GM18867 (cell line): Measurements from ENCODE around the gene MYO15A.

Source experiments
- ATAC-seq: cut with Tn5 transposase; IDR thresholded peaks from one replicate; pipeline ENCODE4 v1.9.1; 2021; ENCODE audit warnings: mild to moderate bottlenecking, moderate library complexity; ENCODE audit not compliant: unreplicated experiment

Gene MYO15A

DNA sequence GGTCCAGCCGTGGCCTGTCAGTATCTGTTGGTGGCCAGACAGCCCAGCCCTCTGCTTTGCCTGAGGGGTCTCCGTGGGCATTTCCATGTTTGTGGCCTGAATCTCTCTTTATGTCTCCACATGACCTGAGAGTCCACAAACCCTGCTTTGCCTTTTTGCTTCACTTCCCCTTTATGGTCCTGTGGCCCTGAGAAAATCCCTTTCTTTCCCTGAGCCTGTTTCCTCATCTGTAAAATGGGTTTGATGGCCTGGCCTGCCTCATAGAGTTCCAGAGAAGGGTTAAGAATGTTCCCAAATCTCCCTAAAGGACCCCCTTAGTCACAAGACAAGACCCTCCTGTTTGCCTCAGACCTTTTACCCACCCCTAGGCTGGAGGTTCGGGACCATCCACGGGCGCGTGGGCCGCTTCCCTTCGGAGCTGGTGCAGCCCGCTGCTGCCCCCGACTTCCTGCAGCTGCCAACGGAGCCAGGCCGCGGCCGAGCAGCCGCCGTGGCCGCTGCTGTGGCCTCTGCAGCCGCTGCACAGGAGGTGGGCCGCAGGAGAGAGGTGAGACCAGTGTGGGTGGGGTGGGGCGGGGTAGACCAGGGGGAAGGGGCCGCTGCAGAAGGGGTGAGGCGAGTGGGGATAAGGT lies 48.9 kb downstream of the MYO15A start:
- no peak for ATAC-seq

DNA sequence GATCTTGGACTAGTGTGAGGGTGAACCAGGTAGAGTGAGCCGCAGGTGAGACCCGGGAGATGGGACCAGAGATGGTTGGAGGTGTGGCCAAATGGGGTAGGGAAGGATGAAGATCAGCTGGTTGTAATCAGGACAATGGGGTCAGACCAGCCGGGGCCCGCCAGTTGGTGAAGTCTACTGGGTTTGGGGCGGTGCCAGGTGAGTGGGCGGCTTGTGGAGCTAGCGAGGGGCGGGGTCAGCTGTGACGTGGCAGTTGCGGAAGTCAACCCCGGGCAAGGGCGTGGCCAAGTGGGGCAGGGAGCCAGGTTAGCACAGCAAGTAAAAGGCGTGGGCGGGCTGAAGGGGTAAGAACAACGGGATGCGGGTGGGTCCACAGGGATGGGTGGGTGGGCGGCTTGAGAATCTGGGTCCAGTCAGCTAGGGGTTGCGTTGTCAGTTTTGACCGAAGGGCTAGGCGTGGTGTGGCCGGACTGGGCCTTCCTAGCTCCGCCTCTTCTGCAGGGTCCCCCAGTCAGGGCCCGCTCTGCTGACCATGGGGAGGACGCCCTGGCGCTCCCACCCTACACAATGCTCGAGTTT lies 49.6 kb downstream of the MYO15A start:
- peak; percentile 49 for ATAC-seq

DNA sequence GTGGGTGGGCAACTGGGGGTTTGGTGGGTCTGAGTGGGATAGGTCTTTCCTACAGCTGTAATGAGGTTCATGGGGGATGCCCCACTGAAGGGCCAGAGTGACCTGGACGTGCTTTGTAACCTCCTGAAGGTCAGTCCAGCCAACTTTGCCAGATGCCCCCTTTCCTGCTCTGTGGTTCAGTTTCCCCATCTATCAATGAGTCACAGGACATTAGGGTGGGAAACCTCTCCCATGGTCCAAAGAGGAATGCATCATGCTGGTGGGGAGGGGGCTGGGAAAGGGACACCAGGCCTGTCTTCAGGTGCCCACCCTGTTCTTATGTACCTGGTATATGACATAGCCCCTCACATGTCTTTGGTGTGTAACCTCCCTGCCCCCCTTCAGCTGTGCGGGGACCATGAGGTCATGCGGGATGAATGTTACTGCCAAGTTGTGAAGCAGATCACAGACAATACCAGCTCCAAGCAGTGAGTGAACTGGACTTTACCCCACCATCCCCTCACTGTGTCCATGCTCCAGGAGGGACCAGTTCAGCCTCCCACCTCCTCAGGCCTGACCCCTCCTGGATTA lies 51.1 kb downstream of the MYO15A start:
- ATAC-seq: no peak

DNA sequence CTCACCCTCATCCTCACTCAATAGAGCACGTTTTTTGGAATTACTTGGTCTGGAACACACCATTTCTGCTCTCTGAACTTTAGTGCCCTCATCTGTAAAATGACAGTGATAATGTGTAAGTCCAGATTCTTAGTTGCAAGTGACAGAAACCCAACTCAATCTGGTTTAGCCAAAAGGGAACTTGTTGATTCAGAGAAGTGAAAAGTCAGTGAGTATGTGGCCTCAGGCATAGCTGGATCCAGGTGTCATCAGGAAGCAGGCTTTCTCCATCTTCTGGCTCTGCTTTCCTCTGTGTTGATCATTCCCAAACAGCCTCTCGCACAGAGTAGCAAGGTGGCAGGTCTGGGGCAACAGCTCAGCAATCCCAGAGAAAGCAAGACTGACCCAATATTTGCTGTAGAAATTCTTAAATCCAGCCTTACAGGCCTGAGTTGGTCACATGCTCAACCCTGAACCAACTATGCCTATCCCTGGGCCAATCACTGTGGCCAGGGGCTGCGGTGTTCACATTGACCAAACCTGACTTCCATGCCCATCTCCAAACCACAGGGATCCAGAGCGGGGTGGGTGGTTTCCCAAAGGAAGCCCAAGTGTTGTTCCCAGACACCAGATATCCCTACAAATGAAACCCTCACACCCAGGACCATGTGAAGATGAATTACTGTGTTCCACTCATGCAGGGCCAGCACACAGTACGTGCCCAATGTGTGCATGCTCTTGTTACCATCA lies 51.7 kb downstream of the MYO15A start:
- no peak for ATAC-seq

DNA sequence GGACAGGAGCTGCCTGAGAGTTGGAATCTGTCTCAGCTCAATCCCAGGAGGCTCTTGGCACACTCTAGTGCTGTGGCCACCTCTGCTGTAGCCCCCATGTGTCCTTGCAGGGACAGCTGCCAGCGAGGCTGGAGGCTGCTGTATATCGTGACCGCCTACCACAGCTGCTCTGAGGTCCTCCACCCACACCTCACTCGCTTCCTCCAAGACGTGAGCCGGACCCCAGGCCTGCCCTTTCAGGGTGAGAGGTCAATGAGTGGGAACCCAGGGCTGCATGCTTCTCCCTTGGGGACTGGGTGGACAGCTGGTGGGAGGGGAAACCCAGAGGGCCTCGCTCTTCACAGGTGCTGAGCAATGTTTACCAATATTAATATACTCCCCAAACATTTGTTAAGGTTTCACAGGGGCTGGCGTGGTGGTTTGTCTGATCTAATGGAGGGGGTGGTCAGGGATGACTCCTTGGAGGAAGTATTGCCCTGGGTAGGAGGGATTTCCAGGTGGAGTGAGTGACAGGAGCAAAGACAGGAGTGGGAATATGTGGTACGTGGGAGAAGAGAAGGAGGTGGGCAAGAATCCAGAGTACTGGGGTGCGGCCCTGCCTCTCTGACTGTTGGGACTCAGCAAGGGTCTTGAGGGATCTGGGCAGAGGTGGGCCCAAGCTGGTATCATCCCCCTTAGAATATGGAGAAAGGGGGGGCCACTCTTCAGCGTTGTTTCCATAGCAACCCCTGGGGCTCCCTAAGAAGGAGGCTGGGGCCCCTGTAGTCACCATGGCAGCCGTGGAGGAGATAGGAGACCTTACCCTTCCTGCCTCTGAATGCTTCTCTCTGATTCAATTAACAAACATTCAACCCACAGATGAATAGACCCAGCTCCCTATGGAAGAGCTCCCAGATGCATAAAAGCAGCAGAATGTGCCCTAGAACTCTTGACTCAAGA lies 52.9 kb downstream of the MYO15A start:
- ATAC-seq: no peak

DNA sequence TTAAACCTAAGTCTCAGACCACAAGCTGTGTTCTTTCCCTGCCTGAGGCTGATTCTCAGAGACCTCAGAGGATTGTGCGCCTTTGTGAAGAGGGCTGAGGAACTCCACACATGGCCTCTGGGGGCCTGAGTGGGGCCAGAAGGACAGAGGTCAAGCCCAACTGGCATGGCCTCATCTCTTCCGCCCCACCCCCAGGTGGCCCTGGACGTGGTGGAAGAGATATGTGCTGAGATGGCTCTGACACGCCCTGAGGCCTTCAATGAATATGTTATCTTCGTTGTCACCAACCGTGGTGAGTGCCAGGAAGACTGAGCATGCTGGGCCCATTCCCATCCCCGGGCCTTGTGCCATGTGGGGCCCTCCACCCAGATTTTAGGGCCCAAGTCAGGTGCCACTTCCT lies 55.0 kb downstream of the MYO15A start:
- no peak for ATAC-seq

DNA sequence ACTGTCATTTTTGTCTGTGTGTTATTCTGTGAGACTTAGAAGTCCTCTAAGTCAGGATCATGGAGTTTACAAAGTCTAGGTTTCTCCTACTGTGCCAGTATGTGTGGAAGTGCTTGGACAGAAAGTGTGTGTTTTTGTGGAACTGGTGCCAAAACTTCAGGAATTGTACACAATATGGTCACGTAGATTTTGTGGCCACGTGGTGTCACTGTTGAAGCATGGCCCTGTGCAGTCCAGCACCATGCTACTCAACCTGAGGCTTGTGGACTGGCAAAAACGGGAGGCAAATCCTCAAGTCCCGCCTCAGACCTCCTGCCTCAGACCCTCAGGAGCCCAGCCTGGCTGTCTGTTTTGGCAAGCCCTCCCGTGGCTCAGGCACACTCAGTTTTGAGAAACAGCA lies 58.3 kb downstream of the MYO15A start:
- ATAC-seq: no peak

DNA sequence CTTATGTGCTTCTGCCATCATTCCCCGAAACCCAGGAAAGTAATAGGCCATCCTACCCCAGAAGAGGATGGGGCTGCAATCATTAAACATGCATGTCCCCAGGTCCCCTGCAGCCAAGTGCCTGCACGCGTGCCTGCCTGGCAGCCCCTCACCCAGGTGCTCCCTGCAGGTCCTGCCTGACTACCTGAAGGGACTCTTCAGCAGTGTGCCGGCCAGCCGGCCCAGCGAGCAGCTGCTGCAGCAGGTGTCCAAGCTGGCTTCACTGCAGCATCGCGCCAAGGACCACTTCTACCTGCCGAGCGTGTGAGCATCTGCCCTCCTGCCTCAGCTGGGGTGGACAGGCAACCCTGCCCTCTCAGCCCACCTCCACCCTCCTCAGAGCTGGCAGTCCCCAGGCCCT lies 58.9 kb downstream of the MYO15A start:
- no peak for ATAC-seq

DNA sequence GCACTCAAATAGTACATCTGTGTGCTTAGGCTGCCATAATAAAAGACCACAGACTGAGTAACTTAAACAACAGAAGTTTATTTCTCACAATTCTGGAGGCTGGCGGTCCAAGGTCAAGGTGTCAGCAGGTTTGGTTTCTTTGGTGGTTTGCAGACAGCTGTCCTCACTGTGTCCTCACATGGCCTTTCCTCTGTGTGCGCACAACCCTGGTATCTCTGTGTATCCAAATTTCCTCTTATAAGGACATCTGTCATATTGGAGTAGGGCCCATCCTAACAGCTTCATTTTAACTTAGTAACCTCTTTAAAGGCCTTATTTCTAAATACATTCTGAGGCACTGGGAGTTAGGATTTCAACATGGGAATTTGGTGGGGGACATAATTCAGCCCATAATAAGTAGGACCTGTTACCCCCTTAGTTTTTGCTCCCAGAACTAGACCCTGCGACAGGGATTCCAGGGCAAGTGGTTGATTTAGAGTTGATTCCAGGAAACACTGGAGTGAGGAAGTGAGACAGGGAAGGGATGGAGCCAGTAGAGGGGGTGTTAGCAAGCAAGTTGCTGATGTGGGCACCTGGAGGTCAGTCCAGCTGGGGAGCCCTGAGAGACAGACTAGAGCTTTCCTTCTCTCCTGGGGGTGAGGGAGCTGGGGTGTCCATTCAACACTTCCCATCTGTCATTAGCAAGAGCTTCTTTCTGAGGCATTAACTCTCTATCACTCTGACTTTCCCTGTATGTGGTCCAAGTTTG lies 64.1 kb downstream of the MYO15A start:
- no peak for ATAC-seq

DNA sequence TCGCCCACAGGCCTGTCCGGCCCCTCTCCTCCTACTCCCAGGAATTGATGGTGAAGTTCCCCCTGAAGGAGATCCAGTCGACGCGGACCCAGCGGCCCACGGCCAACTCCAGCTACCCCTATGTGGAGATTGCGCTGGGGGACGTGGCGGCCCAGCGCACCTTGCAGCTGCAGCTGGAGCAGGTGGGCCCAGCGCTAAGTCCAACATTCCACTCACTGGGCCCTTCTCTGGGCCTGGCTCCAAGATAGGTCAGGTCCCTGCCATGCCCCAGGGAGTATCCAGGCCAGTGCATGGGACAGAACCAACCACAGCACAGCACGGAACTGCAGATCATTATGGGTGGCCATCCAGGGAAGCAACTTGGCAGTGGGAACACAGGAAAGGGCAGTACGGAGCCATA lies 65.2 kb downstream of the MYO15A start:
- ATAC-seq: no peak

DNA sequence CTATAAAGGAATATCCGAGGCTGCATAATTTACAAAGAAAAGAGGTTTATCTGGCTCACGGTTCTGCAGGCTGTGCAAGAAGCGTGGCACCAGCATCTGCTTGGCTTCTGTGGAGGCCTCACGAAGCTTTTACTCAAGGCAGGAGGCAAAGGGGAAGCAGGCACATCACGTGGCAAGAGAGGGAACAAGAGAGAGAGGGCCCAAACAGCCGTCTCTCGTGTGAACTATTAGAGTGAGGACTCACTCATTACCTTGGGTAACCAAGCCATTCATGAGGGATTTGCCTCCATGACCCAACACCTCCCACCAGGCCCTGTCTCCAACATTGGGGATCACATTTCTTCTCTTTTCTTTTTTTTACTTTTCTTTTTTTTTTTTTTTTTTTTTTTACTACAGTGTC lies 67.6 kb downstream of the MYO15A start:
- ATAC-seq: no peak

DNA sequence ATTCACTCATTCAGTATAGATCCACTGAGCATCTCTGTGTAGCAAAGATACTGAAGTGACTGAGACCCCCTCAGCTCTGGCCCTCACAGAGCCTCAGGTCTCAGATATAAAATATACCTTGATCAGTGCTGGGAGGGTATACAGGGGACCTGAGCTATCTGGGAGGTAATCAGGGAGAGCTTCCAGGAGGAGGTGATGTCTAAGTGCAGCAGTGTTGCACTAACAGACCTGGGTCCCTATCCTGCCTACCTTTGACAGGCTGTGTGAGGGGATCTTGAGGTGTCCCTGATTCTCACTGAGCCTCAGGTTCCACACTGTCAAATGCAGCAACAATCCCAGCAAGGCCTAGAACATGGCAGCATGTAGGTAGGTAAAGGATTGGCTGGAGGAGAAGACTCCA lies 68.6 kb downstream of the MYO15A start:
- ATAC-seq: no peak

DNA sequence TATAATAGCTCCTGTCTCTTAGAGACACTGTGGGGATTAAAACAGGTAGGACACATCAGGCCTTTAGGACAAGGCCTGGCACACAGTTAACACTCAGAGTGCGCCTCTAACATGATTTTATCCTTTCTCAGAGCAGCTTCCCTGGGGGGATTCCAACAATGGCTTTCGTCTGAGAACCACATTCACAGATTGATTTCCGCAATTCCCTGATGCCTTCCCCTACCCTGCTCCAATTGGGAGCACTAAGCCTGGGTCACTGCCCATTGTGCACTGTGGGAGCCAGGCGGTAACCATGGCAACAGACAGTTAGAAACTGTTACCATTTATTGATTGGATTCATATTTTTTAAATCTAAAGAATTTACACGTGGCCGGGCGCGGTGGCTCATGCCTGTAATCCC lies 69.2 kb downstream of the MYO15A start:
- ATAC-seq: no peak

DNA sequence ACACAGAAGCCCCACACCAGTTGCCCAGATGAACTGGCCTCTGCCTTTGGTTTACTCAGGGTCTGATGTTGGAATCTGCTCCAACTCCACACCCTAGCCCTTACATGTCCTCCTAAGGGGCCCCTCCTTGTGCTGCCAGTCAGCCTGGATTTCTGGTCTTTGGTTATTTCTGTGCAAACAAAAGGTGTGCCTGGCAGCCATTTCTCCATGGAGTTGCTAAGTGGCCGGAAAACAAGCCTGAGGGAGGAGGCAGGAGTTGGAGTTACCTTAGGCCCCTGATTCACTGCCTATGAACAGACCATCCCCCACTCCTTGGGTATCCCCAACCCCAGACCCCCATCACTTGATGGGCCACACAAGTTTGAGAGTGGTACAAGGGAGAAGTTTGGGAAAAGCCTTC lies 70.6 kb downstream of the MYO15A start:
- no peak for ATAC-seq

DNA sequence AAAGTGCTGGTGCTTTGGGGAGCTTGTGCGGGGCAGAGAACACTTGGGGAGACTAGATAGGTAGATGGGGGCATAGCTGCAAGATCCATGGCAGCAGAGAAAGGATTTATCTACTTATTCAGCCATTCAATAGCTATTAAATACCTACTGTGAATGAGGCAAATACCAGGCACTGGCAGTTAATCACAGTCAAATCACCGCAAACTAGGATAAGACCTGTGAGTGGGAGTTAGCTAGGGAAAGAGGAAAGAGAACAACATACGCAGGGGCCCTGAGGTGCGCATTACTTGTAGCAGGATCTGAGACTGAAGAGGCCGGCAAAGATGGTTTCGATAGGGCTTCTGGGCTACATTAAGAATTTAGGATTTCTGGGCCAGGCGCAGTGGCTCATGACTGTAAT lies 71.2 kb downstream of the MYO15A start:
- ATAC-seq: no peak

DNA sequence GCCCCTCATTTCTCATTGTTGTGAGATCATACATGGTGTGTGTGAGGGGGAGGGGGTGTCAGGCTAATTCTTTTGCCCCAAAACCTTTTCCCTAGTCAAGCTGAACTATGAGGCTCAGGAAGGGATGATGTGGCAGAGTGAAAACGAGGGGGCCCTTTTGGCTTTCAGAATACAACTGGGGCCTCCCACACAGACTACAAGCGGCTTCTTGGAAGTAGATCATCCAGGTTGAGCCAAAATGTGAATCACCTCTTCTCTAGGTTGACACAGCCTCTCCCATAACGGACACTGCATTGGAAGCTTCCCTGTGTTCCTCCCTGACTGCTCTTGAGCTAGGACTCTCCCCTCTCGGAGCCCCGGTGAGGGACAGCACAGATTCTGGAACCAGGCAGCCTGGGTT lies 72.8 kb downstream of the MYO15A start:
- ATAC-seq: no peak

DNA sequence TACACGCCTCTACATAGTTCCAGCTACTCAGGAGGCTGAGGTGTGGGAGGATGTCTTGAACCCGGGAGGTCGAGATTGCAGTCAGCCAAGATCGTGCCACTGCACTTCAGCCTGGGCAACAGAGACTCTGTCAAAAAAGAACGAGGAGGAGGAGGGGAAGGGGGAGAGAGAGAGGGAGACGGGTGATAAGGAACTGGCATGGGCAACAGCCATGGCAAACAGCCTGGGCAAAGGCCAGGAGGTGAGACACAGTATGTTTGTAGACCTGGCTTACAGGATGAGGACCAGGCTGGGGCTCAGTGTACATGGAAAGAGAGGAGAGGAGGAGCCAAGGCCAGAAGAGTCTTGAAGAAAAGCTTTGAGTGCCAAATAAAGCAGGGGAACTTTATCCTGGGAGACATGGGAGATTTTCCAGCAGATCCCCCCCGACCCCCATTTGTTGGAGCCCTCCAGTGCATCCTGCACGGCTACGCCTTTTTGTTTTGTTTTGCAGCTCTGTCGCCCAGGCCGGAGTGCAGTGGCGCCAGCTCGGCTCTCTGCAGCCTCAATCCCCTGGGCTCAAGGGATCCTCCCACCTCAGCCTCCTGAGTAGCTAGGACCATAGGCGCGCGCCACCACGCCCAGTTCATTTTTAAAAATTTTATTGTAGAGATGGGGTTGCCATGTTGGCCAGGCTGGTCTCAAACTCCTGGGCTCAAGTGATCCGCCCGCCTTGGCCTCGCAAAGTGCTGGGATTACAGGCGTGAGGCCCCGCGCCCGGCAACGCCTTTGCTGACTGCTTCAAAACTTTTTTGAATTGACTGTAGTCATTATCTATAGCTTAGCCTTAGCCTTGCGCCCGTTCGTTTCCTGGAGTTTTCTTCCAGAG lies 73.8 kb downstream of the MYO15A start:
- ATAC-seq: no peak

DNA sequence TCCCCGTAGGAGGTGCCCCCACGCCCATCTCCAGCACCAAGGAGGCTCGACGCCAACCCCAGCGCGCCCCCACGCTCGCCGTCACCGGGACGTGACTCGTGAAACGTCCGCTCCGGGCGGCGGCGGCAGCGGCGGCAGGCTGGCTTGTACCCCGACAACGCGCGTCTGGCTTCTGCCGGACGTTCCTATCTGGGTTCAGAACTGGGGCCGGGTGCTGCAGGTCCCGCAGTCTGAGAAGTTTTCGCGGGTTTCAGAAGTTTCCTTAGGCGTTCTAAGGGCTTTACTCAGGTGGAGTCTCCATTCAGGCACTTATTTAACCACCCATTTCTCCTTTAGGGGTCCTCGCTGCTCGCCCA lies 74.4 kb downstream of the MYO15A start:
- ATAC-seq: peak; percentile 48

DNA sequence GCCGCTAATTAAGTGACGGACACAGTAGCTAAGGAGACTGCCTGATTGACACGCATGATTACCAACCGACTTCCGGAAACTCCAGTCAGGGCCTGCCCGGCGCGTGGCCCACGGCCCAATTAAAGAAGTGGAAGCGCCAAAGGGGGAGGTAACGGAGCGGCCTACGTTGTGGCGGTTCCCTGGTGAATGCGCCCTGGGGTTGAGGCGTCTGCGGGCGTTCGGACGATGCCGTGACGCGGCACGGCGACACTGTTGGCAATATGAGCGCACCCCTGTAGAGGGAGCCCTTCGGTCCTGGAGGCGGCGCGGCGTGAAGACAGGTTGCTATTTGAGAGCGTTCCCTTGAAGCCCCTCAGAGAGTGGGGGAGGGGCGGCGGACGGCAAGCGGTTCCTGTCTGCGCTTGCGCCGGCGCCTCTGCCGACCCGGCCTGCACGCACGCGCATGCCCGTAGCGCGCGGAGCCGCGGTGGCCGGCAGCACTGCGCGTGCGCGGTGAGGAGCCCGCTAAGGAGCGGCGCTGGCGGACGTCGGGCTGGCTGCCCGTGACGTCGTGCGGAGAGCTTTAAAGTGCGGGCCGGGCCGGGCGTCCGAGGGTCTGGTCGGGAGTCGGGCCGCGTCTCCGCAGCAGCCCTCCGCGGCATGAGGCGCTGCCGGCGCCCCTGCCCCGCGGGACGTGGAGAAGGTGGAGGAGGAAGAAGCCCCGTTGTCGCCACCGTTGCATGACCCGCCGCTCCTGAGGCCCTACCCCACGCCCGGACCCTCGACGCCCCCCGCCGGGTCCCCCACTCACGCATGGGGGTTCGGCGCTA lies 75.0 kb downstream of the MYO15A start, which contains the start of gene ALKBH5:
ALKBH5 (plus strand) TSS at position 495 of the 809 bp plus-strand sequence. CDS start 416 bp downstream, outside the sequence.
- peak; percentile 80 for ATAC-seq
